KMS-11 (cell line): ENCODE measurements around the gene MXI1.
A peak's percentile ranks its signal among the peaks of the same experiment; 100 is the strongest.

Experiments used
- H2AFZ ChIP-seq: fragments of 200-600 bp; sonication (generic); 2 replicates; pipeline ENCODE4 v1.6.1; 2016; ENCODE audit warnings: antibody characterized with exemption, mixed run types, low read depth
- H3K27ac ChIP-seq: fragments of 200-600 bp; sonication (generic); 2 replicates; pipeline ENCODE4 v1.6.1; 2016; ENCODE audit warnings: mild to moderate bottlenecking, mixed run types
- H3K27me3 ChIP-seq: fragments of 200-600 bp; sonication (generic); 2 replicates; pipeline ENCODE4 v1.6.1; 2017; ENCODE audit warnings: mild to moderate bottlenecking, low read depth, mixed run types, moderate library complexity; ENCODE audit not compliant: insufficient read depth
- H3K36me3 ChIP-seq: fragments of 200-600 bp; sonication (generic); 2 replicates; pipeline ENCODE4 v1.6.1; 2017; ENCODE audit warnings: mild to moderate bottlenecking, mixed run types; ENCODE audit not compliant: insufficient read depth
- H3K4me1 ChIP-seq: fragments of 200-600 bp; sonication (generic); 2 replicates; pipeline ENCODE4 v1.6.1; 2016; ENCODE audit warnings: mild to moderate bottlenecking, low read depth, mixed run types; ENCODE audit not compliant: poor library complexity, severe bottlenecking
- H3K4me2 ChIP-seq: fragments of 200-600 bp; sonication (generic); 2 replicates; pipeline ENCODE4 v1.7.0; 2016; ENCODE audit warnings: mild to moderate bottlenecking, mixed run types
- H3K4me3 ChIP-seq: fragments of 200-600 bp; sonication (generic); IDR thresholded peaks from 2 replicates; pipeline ENCODE4 v1.6.1; 2017; ENCODE audit warnings: low read depth, low read length, mixed read lengths; ENCODE audit not compliant: insufficient read depth
- H3K79me2 ChIP-seq: fragments of 200-600 bp; sonication (generic); 2 replicates; pipeline ENCODE4 v1.6.1; 2016; ENCODE audit warnings: low read depth, mixed run types; ENCODE audit not compliant: insufficient read depth
- H3K9ac ChIP-seq: fragments of 200-600 bp; sonication (generic); 2 replicates; pipeline ENCODE4 v1.6.1; 2016; ENCODE audit warnings: mild to moderate bottlenecking, mixed run types
- H4K20me1 ChIP-seq: fragments of 200-600 bp; sonication (generic); 2 replicates; pipeline ENCODE4 v1.6.1; 2016; ENCODE audit warnings: mild to moderate bottlenecking, mixed run types; ENCODE audit not compliant: insufficient read depth
- TF ChIP-seq, protein P1 (sequence below): fragments of 200-600 bp; sonication (generic); conservative IDR thresholded peaks from 2 replicates; pipeline ENCODE4 v1.6.1; 2017; ENCODE audit warnings: low read depth, mild to moderate bottlenecking, antibody characterized with exemption, low read length, moderate library complexity, mixed read lengths

Gene MXI1

DNA sequence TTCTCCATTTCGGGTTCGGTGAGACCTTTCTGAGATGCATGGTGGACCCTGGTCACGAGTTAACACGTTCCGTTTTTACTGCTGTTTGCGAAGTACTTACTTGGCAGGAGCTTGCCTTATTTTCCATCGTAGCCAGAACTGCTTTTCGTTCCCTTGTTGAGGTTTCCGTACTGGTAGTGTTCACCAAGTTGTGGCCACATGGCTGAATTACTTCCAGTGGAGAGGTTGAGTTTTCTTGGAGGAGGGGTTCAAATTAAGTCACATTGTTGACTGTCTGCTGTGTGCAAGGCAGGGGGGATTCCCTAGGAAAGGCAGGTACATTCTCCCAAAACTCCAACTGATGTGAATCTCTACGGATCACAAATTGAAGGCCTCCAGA, 4.0 kb downstream of the MXI1 start:
- TF ChIP-seq, protein P1, sequence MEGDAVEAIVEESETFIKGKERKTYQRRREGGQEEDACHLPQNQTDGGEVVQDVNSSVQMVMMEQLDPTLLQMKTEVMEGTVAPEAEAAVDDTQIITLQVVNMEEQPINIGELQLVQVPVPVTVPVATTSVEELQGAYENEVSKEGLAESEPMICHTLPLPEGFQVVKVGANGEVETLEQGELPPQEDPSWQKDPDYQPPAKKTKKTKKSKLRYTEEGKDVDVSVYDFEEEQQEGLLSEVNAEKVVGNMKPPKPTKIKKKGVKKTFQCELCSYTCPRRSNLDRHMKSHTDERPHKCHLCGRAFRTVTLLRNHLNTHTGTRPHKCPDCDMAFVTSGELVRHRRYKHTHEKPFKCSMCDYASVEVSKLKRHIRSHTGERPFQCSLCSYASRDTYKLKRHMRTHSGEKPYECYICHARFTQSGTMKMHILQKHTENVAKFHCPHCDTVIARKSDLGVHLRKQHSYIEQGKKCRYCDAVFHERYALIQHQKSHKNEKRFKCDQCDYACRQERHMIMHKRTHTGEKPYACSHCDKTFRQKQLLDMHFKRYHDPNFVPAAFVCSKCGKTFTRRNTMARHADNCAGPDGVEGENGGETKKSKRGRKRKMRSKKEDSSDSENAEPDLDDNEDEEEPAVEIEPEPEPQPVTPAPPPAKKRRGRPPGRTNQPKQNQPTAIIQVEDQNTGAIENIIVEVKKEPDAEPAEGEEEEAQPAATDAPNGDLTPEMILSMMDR: no peak
- H2AFZ ChIP-seq: no peak overlapping the region
- H3K4me3 ChIP-seq: no peak overlapping the region
- no peaks in the 10 kb centered on the region for H4K20me1 ChIP-seq
- H3K79me2 ChIP-seq: peaks cover 68% of the 10 kb centered on the region
- peak overlapping the region; percentile 99 for H3K27ac ChIP-seq
- peaks cover 56% of the 10 kb centered on the region for H3K4me1 ChIP-seq
- peak overlapping the region; percentile 100 for H3K9ac ChIP-seq
- H3K4me2 ChIP-seq: peak overlapping the region; percentile 76
- no peaks in the 10 kb centered on the region for H3K27me3 ChIP-seq
- H3K36me3 ChIP-seq: no peaks in the 10 kb centered on the region

- Histone ChIP-seq H3K4me3 (no peak overlapping the region), H3K79me2 (peaks cover 77% of the 10 kb centered on the region), H3K27me3 (no peaks in the 10 kb centered on the region), H3K4me1 (peaks cover 57% of the 10 kb centered on the region), H3K4me2 (peak overlapping the region; percentile 76), H3K27ac (peak overlapping the region; percentile 99), H3K9ac (peak overlapping the region; percentile 100), H2AFZ (no peak overlapping the region), H3K36me3 (no peaks in the 10 kb centered on the region), H4K20me1 (no peaks in the 10 kb centered on the region)
- TF ChIP-seq, protein P1: no peak
These were observed 5.0 kb downstream of the MXI1 start for GRCh38 chr10:110212119-110213006.

- Histone ChIP-seq H3K4me1 (peaks cover 70% of the 10 kb centered on the region), H2AFZ (no peak overlapping the region), H3K27ac (peak overlapping the region; percentile 99), H3K36me3 (no peaks in the 10 kb centered on the region), H3K9ac (peak overlapping the region; percentile 100), H3K27me3 (no peaks in the 10 kb centered on the region), H4K20me1 (no peaks in the 10 kb centered on the region), H3K4me2 (peak overlapping the region; percentile 76), H3K4me3 (no peak overlapping the region), H3K79me2 (peaks cover 80% of the 10 kb centered on the region)
- TF ChIP-seq, protein P1: no peak
These were observed 7.0 kb downstream of the MXI1 start for GRCh38 chr10:110214371-110214826.

DNA sequence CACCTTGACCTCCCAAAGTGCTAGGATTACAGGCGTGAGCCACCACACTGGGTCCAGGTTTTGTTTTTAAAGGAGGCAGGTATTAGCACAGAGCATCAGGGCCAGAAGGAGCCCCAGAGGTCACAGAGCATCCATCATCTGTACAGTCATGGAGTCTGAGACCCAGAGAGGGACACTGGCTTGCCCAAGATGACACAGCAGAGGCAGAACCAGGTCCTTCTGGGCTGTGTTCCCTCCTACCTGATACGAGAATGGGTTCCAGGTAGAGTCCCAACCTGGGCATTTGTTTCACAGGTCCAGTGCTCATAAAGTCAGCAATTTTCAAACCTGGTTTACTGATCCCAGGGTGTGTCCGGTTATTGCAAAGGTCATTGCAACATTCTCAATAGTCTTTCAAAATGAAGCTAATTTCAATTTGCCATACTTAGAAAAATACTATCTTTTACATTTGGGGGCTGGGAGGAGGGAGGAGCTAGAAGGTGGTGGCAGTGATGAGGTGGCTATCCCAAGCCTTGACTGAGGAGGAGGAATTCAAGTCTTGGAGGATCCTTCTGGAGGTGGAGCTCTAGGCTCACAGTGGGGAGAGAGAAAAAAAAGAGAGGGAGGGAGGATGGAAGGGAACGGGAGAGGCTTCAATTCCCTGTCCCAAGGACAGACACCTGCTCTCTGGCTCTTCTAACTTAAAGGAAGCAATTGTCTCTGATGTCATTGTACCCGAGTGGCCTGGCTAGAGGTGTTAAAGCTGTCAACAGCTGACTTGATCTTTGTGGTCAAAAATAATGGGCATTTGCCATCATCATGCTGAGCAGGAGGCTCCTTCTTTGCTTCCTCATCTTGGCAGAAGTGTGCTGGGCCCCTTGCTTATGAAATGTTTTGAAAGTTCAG, 8.1 kb downstream of the MXI1 start:
- H3K4me2 ChIP-seq: peak overlapping the region; percentile 76
- H3K36me3 ChIP-seq: no peaks in the 10 kb centered on the region
- no peak overlapping the region for H2AFZ ChIP-seq
- peaks cover 81% of the 10 kb centered on the region for H3K4me1 ChIP-seq
- no peak overlapping the region for H3K4me3 ChIP-seq
- H3K27me3 ChIP-seq: no peaks in the 10 kb centered on the region
- H3K9ac ChIP-seq: 0 out of 2 replicates have a peak overlapping the region, but pooled peaks have one; percentile 1
- no peaks in the 10 kb centered on the region for H4K20me1 ChIP-seq
- peak overlapping the region; percentile 99 for H3K27ac ChIP-seq
- H3K79me2 ChIP-seq: peaks cover 78% of the 10 kb centered on the region
- TF ChIP-seq, protein P1: no peak
